ENCODE results near the gene DLX1. TPM values are rescaled to one million over a fixed set of nuclear protein-coding genes. Genes with fewer than 3 reads are reported as not detected.
A peak's percentile ranks its signal among the peaks of the same experiment; 100 is the strongest.

DLX1 gene
- total and polyA plus RNA-seq, 9 of the 15 experiments (the other 6 are each of a cell fraction or from before 2014, with no cell fraction given): 1.9 to 26.2 (median 9.6) TPM

GRCh38 chr2:172074254-172074653 lies 11.1 kb upstream of the DLX1 start:
- TF ChIP-seq MEIS2 (IDR thresholded peaks at IDR 0.05; ENCODE audit: partially characterized antibody) (peak; percentile 19), PKNOX1 (IDR thresholded peaks at IDR 0.05) (no peak), CBFB (CRISPR knock-in tag; IDR thresholded peaks at IDR 0.05) (no peak), CTCFL (IDR thresholded peaks at IDR 0.05; ENCODE audit: borderline replicate concordance, insufficient read depth, low read depth, low read length, poor library complexity, severe bottlenecking) (no peak), KLF10 (CRISPR knock-in tag; IDR thresholded peaks at IDR 0.05) (no peak)
- no peak for ATAC-seq
- no peak overlapping the region for H3K27ac ChIP-seq (ENCODE audit: extremely low read depth, low read depth, low read length)
- H3K4me2 ChIP-seq (ENCODE audit: insufficient read depth, low read length): no peak overlapping the region
- POLR2A ChIA-PET: no interaction called here
- WGBS (ENCODE audit: insufficient coverage, low coverage, missing lambda C conversion rate): 97% methylated on average over 1 of the region's 1 CpG
- peak; percentile 6 for FAIRE-seq
- H3K4me3 ChIP-seq: no peak overlapping the region
- BruUV-seq (replicated peaks): no TSS peak
- H2AFZ ChIP-seq (ENCODE audit: low read depth, low read length): no peak overlapping the region
- H3K4me1 ChIP-seq (replicated peaks in 1 of 2; ENCODE audit: control insufficient read depth in 2 of 2, insufficient read depth in 2 of 2, low read length in 2 of 2): no peaks in the 10 kb centered on the region; a peak in 2 of 5 replicates
- no peaks in the 10 kb centered on the region for H4K20me1 ChIP-seq (replicated peaks; ENCODE audit: control insufficient read depth, insufficient read depth, low read length)
- no peaks in the 10 kb centered on the region for H3K79me2 ChIP-seq (ENCODE audit: control insufficient read depth, insufficient read depth, low read length)
- in situ Hi-C loops (cut with MboI): no loop called here
- no peaks in the 10 kb centered on the region for H3K36me3 ChIP-seq (ENCODE audit: control insufficient read depth, insufficient read depth, low read length)
- CTCF ChIA-PET (ENCODE audit: low intra/inter-chr PET ratio): no interaction called here
- no peaks in the 10 kb centered on the region for H3K9me3 ChIP-seq (replicated peaks; ENCODE audit: control insufficient read depth, insufficient read depth, low read depth, low read length)
- H3K27me3 ChIP-seq (ENCODE audit: control insufficient read depth in 2 of 2, insufficient read depth in 2 of 2, low read length in 2 of 2): no peaks in the 10 kb centered on the region
- intact Hi-C loops (cut with micrococcal nuclease): no loop called here
- no peaks in the 10 kb centered on the region for H3K9me1 ChIP-seq (ENCODE audit: control insufficient read depth, insufficient read depth, low read length)
- no peak for DNase-seq (ENCODE audit: extremely low read depth in 1 of 4, low spot score in 3 of 4)
- H3K9ac ChIP-seq (ENCODE audit: insufficient read depth in 1 of 2, low read depth in 2 of 2, low read length in 2 of 2): no peak overlapping the region

Measured in K562 (cell line).